ENCODE data around the gene ZNF44.

ZNF44 gene

GRCh38 chr19:12261554-12261953, 33.1 kb downstream of the ZNF44 start:
- DNase-seq (ENCODE audit: low read depth) = no peak

DNA sequence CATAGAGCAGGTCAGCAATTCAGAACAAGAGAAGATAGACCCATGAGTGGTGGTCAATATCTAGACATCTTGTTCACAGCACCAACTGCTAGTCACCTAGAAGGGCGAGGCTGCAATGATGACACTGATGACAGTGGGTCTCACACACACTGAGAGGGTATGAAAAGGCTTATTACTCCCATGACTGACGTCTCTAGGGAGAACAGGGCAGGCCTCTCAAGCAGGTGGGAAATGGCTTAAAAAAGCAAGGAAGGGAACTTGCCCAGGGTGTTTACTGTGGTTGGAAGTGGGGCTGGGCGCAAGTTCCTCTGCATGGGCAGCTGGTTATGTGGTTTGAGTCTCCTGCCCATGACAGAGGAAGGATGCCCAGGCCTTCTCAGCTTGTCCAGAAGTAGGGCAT, 33.8 kb downstream of the ZNF44 start:
- no peak for DNase-seq (ENCODE audit: low read depth)

- no peak for DNase-seq (ENCODE audit: low read depth)
Measured at GRCh38 chr19:12260236-12260635, 34.4 kb downstream of the ZNF44 start.

DNA sequence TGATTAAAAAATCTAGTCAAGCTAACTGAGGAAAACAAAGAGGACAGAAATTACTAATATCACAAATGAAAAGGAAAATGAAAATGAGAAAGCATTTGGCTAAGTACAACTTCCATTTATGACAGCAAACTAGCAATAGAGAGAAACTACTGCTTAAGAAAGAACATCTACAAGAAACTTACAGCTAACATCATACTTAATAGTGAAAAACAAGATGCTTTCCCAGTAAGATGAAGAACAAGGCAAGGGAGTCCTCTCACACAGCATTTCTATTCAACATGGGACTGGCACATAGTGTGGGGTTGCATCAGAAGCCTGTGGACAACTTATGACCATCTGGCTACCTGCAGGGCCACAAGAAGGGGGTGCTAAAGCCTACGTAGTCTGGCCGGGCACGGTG, 39.3 kb downstream of the ZNF44 start:
- DNase-seq (ENCODE audit: low read depth) = no peak

- no peak for DNase-seq (ENCODE audit: low read depth)
Measured at GRCh38 chr19:12247644-12248222, 47.0 kb downstream of the ZNF44 start.

GRCh38 chr19:12244370-12244769, 50.3 kb downstream of the ZNF44 start:
- no peak for DNase-seq (ENCODE audit: low read depth)

DNA sequence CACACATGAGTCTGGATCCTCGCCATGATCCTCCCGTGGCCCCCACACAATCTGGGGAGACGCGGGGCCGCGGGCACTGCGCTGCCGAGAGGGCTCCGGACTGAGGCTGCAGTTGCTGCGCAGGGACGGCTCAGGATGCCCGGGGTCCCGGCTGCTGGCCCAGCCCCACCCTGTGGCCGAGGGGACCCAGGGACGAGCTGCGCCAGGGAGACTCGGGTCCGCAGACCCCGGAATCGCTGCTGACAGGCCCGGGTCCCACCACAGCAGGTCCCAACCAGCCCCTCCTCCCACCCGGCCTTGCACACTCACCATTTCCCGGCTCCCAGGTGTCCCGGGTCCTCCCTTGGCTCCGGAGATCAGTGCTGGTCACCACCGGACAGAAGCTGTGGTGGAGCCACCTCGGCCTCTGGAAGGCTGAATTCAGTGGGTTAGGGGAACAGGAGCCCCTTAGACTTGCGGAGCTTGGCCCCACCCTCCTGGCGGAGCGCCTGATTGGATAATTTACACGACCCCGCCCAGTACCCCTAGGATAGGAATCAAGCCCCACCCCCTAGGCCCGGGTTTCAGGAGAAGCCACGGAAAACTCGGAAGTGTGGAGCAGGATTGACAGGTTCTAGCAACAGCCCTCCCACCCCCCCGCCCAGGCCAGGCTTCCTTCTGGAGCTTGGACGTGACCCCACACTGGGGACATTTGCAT, 57.4 kb downstream of the ZNF44 start:
- no peak for DNase-seq (ENCODE audit: low read depth)

DNA sequence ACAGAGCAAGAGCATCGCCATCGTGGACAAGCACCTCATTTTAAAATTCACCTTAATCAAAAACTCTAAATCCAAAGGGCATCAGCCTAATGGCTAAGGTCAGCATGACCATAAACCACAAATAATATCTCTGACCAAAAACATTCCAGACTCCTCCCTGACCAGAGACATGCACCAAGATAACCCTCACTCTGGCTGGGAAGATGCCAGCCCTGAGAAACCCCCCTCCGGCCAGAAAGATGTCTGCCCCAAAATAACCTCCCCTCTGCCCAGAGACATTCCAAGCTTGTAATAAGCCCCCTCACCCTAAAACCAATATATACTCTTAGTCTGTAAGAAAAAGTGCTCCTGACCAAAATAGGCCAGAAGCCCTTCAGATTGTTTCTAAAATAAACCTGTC, 61.7 kb downstream of the ZNF44 start:
- no peak for DNase-seq (ENCODE audit: low read depth)

DNA sequence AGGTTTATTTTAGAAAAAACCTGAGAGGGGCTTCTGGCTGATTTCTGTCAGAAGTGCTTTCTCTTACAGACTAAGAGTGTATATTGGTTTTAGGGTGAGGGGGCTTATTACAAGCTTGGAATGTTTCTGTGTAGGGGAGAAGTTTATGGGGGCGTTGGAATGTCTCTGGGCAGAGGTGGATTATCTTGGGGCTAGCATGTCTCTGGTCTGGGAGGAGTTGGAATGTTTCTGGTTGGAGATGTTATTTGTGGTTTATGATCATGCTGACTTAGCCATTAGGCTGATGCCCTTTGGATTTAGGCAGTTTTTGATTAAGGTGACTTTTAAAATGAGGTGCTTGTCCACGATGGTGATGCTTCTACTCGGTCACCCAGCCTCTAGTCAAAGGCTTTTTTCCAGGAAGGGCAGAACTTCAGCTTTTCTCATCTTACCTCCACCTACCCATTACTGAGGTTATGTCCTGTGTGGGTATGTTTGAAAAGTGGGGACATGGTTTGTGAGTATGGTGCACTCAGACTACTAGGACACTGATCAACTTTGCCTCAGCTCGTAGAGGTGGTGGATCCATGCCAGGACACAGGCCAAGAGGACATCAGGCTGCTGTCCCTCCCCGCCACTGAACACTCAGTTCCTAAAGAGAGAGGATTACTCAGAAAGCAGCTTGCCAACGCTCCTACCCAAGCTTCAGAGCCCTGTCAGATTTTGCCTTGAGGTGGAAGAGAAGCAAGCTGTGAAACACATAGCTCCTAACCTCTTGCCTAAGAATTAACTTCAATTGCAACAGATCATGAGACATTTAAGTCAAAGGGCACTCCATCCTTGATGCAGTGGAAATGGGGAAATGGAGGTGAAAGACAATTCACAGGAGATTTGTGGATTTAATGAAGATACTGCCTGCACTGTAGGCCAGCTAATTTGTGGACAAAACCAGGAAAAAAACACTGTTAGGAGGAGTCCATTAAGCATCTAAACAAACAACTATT, 63.6 kb downstream of the ZNF44 start:
- DNase-seq (ENCODE audit: low read depth) = no peak

GRCh38 chr19:12229990-12230389, 64.7 kb downstream of the ZNF44 start:
- DNase-seq (ENCODE audit: low read depth) = no peak

- DNase-seq (ENCODE audit: low read depth) = no peak
Measured at GRCh38 chr19:12224676-12225075, 70.0 kb downstream of the ZNF44 start.

GRCh38 chr19:12222980-12223630, 71.6 kb downstream of the ZNF44 start:
- DNase-seq (ENCODE audit: low read depth) = no peak

Measured in CMK (cell line).